Measurements from ENCODE around the gene PRKAR1A.

PRKAR1A gene

DNA sequence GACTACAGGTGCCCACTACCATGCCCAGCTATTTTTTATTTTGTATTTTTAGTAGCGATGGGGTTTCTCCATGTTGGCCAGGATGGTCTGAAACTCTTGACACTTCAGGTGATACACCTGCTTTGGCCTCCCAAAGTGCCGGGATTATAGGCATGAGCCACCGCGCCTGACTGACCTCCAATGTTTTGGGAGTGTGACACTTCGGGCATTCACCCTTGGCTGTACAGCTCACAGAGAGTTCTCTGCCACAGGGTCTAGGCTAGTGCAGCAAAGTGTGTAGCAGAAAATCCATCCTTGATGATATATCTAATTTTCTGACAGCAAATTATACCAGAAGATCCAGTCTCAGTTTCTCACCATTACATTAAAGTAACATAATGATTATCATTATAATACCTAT, 74.8 kb downstream of the PRKAR1A start:
- Mint-ChIP-seq H3K4me3 (no peak overlapping the region), H3K27ac (no peak overlapping the region), H3K4me1 (ENCODE audit: low read depth) (no peaks in the 10 kb centered on the region), H3K27me3 (ENCODE audit: low read depth) (peaks cover 4% of the 10 kb centered on the region), H3K9me3 (no peaks in the 10 kb centered on the region), H3K36me3 (ENCODE audit: low read depth) (no peaks in the 10 kb centered on the region)
- DNase-seq (ENCODE audit: low spot score) = no peak

DNA sequence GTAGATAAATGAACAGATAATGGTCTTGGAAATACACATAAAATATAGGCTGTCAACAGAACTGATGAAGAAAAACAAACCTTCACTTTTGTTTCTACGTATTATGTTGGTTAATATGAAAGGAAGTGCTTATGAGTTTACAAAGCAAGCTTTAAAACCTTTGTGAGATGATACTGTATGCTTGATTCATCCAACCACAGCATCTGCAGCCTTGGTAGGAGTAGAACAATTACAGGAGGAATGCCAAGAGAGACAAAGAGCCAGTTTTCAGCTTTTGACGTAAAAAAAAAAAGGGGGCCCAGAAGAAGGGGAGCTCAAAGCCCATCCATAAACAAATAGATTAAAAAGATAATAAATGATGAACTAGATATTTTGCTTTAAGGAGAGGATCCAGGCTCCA, 75.6 kb downstream of the PRKAR1A start:
- no peak for DNase-seq (ENCODE audit: low spot score)
- H3K9me3 Mint-ChIP-seq = no peaks in the 10 kb centered on the region
- no peaks in the 10 kb centered on the region for H3K4me1 Mint-ChIP-seq (ENCODE audit: low read depth)
- H3K27ac Mint-ChIP-seq = no peak overlapping the region
- no peaks in the 10 kb centered on the region for H3K36me3 Mint-ChIP-seq (ENCODE audit: low read depth)
- no peak overlapping the region for H3K4me3 Mint-ChIP-seq
- peaks cover 8% of the 10 kb centered on the region for H3K27me3 Mint-ChIP-seq (ENCODE audit: low read depth)

DNA sequence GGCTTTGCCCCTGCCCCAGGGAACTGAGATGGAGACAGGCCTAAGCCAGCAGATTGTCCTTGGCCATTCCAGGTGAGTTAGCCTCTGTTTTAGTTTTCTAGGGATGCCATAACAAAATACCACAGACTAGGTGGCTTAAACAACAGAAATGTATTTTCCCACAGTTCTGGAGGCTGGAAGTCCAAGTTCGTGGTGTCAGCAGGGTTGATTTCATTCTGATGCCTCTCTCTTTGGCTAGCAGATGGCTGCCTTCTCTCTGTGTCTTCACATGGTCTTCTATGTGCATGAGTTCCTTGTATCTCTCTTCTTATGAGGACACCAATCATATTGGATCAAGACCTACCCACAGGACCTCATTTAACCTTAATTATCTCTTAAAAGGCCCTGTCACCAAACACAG, 76.1 kb downstream of the PRKAR1A start:
- DNase-seq (ENCODE audit: low spot score) = no peak
- Mint-ChIP-seq H3K27me3 (ENCODE audit: low read depth) (peaks cover 11% of the 10 kb centered on the region), H3K4me1 (ENCODE audit: low read depth) (no peaks in the 10 kb centered on the region), H3K9me3 (no peaks in the 10 kb centered on the region), H3K36me3 (ENCODE audit: low read depth) (no peaks in the 10 kb centered on the region), H3K4me3 (no peak overlapping the region), H3K27ac (no peak overlapping the region)

DNA sequence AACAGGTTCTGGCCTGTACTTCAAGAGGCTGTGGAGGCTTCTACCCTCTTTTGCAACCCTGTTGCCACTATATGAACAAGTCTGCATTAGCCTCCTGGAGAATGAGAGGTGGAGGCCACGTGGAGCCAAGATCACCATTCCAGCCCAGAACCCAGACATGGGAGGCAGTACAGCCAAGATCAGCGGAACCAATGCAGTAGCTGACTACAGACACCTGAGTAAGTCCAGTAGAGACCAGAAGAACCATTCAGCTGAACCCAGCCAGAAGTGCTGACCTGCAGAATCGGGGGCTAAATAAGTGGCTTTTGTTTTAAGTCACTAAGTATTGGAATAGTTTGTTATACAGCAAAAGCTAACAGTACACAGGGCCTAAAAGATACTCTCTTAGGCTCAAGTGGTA, 76.9 kb downstream of the PRKAR1A start:
- Mint-ChIP-seq H3K27me3 (ENCODE audit: low read depth) (peaks cover 16% of the 10 kb centered on the region), H3K4me3 (no peak overlapping the region), H3K9me3 (no peaks in the 10 kb centered on the region), H3K4me1 (ENCODE audit: low read depth) (no peaks in the 10 kb centered on the region), H3K27ac (no peak overlapping the region), H3K36me3 (ENCODE audit: low read depth) (no peaks in the 10 kb centered on the region)
- no peak for DNase-seq (ENCODE audit: low spot score)

DNA sequence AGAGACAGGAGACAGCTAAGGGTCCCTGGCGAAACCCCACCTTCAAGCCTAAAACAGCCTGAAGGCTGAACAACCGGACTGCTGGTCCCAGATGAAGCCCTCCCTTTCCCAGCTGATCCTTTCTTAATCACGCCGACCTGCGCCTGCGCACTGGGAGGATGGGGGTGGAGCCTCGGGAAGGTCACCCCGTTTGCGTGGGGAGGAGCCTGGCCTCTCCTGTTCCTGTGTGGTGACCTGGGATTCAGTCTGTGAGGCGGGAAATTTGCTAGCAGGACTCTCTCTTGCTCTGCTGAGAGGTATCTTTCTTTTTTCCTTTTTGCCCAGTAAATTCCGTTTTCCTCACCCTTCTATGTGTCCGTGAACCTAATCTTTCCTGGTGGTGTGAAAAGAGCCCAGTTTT, 79.4 kb downstream of the PRKAR1A start:
- Mint-ChIP-seq H3K9me3 (no peaks in the 10 kb centered on the region), H3K4me1 (ENCODE audit: low read depth) (peaks cover 2% of the 10 kb centered on the region), H3K27me3 (ENCODE audit: low read depth) (peaks cover 32% of the 10 kb centered on the region), H3K36me3 (ENCODE audit: low read depth) (no peaks in the 10 kb centered on the region), H3K4me3 (no peak overlapping the region), H3K27ac (no peak overlapping the region)
- no peak for DNase-seq (ENCODE audit: low spot score)

DNA sequence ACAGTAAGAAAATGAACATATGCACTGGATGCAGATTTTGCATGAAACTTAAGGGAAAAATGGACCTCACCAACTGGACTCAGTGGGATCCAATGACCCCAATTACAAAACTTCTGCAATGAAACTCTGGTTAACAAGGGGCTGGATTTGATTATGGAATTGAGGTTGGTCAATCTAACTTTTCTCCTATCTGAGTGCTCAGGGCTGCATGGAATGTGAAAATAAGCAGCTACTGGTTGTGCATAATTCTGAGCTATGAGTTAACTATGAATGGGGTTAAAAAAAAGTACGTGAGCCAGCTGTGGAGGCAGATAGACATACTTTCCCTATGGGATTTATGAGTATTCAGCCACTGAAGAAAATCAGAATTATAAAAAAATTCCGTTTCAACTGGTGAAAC, 79.8 kb downstream of the PRKAR1A start:
- H3K27ac Mint-ChIP-seq = no peak overlapping the region
- no peak overlapping the region for H3K4me3 Mint-ChIP-seq
- H3K4me1 Mint-ChIP-seq (ENCODE audit: low read depth) = peaks cover 2% of the 10 kb centered on the region
- DNase-seq (ENCODE audit: low spot score) = no peak
- no peaks in the 10 kb centered on the region for H3K9me3 Mint-ChIP-seq
- H3K27me3 Mint-ChIP-seq (ENCODE audit: low read depth) = peaks cover 36% of the 10 kb centered on the region
- no peaks in the 10 kb centered on the region for H3K36me3 Mint-ChIP-seq (ENCODE audit: low read depth)

DNA sequence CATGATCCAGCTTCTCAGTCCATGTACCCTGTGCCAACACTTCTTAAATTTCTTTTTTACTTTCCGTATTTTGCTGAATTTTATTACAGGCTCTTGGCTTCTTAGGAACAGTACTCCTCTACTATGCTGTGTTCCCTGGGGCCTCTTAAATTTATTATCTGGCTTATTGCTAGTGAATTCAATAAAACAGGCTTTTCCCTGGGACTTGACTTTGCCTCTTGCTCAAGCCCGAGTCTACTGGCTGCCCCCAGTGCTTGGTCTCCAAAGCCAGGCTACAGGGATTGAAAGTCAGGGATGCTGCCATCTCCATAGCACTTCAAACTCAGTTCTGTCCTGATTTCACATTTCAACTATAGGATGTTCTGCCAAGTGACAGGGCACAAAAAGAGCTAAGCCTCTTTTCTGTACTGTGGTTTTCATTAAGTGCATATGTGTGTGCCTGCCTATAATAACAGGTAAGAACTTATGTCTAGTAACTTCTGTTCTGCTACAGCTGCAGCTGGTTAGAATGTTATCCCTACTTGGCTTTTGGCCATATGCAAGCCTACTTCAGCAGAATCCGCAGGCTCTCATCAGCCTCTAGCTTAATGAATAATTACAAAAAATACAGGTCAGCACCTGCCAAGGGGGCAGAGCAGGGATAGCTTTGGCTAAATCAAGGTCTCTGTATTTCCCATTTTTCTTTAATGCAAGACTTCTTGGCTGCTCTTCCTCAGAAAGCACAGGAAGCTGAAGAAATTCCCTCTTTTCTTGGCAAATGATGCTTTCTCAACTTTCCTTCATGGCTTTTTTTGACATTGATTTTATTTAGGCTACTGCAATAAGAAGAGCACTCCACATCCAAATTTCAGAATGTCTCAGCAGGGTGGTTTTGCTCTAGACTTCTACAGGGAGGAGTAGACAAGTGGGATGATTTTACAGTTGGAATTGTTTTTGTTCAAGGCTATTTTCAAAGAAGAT, 80.7 kb downstream of the PRKAR1A start:
- Mint-ChIP-seq H3K4me1 (ENCODE audit: low read depth) (peaks cover 2% of the 10 kb centered on the region), H3K27ac (no peak overlapping the region), H3K36me3 (ENCODE audit: low read depth) (no peaks in the 10 kb centered on the region), H3K27me3 (ENCODE audit: low read depth) (peaks cover 46% of the 10 kb centered on the region), H3K4me3 (no peak overlapping the region), H3K9me3 (no peaks in the 10 kb centered on the region)
- DNase-seq (ENCODE audit: low spot score) = no peak

DNA sequence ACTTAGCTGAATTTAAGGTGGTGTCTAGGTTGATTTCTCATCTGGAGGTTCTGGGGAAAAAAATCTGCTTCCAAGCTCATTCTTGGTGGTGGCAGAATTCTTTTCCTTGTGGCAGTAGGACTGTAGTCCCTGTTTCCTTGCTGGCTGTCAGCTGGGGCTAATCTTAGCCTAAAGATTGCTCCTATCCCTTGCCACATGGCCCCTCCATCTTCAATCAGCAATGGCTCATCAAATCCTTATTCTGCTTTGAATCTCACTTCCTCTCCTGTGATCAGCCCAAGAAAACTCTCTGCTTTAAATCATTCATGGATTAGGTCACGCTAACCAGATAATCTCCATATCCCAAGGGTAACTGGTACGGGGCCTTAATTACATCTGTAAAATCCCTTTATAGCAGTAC, 82.3 kb downstream of the PRKAR1A start:
- Mint-ChIP-seq H3K27me3 (ENCODE audit: low read depth) (peaks cover 62% of the 10 kb centered on the region), H3K4me1 (ENCODE audit: low read depth) (peaks cover 2% of the 10 kb centered on the region), H3K9me3 (no peaks in the 10 kb centered on the region)

DNA sequence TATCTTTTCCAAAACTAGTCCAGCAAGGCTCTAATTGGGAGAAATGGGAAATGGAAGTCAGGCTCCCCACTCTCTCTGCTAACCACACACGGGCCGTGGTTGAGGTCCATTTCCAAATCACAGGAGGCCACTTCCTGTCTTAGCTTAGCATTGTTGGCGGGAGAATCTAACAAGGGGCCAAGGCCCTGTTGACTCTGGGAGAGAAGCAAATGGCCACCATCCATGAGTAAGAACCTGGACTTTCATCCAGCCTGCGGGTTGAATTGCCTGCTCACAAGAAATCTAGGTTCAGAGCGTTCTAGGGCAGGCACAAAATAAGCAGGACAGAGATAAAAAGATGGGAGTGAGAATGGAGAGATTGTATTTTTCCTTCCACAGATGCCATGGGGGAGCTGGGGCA, 83.3 kb downstream of the PRKAR1A start:
- Mint-ChIP-seq H3K4me3 (no peak overlapping the region), H3K27me3 (ENCODE audit: low read depth) (peaks cover 66% of the 10 kb centered on the region), H3K4me1 (ENCODE audit: low read depth) (peaks cover 4% of the 10 kb centered on the region), H3K9me3 (no peaks in the 10 kb centered on the region), H3K36me3 (ENCODE audit: low read depth) (peaks cover 4% of the 10 kb centered on the region), H3K27ac (no peak overlapping the region)
- DNase-seq (ENCODE audit: low spot score) = no peak

More for the DNA sequence above, 82.3 kb downstream of the PRKAR1A start:
- DNase-seq (ENCODE audit: low spot score) = no peak
- no peak overlapping the region for H3K4me3 Mint-ChIP-seq
- H3K36me3 Mint-ChIP-seq (ENCODE audit: low read depth) = peaks cover 2% of the 10 kb centered on the region
- no peak overlapping the region for H3K27ac Mint-ChIP-seq

DNA sequence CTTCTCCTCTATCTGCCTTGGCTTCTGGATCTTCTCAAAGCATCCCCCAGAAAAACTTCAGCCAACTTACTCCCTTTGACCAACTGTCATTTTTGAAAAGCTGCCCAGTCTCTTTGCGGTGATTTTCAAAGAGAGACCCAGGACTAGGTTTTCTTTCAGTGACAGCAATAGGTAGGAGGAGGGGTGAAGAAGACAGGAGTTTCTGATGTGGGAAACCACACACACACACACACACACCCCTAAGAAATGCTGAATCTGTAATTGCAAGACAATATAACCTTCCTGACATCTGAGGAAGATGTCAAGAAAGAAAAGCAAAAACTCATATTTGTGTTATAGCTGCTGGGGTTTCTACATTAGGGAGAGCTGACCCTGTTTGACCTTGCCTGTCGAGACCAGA, 83.8 kb downstream of the PRKAR1A start:
- Mint-ChIP-seq H3K36me3 (ENCODE audit: low read depth) (peaks cover 4% of the 10 kb centered on the region), H3K4me3 (no peak overlapping the region)

DNA sequence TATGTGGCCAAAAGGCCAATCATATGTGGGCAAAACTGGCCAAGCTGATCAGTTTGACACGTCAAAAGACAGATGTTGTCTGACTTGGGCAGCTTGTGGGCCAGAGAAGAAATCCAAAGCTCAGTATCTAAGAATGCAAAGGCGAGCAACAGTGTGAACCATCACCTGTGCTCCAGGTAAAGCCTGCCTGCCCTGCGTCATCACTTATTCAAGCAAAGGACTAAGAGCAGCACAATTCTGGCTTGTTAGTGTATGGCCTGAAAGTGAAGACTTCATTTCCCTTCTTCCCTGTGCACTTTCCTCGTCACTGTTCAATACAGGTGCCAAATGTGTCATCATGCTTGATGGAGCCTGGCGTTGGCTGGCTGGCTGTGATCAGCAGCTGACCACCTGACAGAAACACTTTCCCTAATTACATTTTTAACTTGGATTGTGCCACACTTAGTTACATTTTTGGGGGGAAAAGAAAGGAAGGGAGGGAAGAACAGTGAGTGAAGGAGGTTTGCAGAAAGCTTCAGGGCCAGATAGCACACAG, 84.2 kb downstream of the PRKAR1A start:
- peaks cover 4% of the 10 kb centered on the region for H3K36me3 Mint-ChIP-seq (ENCODE audit: low read depth)

More for the DNA sequence above, 83.8 kb downstream of the PRKAR1A start:
- Mint-ChIP-seq H3K9me3 (no peaks in the 10 kb centered on the region), H3K4me1 (ENCODE audit: low read depth) (peaks cover 4% of the 10 kb centered on the region), H3K27ac (no peak overlapping the region), H3K27me3 (ENCODE audit: low read depth) (peaks cover 66% of the 10 kb centered on the region)
- no peak for DNase-seq (ENCODE audit: low spot score)

DNA sequence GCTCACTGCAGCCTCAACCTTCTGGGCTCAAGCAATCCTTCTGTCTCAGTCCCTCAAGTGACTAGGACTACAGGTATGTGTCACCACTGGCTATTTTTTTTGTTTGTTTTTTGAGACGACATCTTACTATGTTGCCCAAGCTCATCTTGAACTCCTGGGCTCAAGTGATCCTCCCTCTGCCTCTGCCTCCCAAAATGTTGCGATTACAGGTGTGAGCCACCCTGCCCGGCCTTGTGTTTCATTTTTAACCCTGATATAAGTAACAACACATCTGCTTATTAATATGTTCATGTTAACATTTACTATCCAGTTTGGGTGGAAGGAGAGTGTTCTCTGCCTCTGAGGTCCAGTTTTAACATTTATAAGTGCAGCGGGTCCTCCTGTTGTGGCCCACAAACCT, 85.8 kb downstream of the PRKAR1A start:
- H3K4me3 Mint-ChIP-seq = no peak overlapping the region
- H3K27ac Mint-ChIP-seq = no peak overlapping the region
- peaks cover 4% of the 10 kb centered on the region for H3K4me1 Mint-ChIP-seq (ENCODE audit: low read depth)
- H3K9me3 Mint-ChIP-seq = no peaks in the 10 kb centered on the region
- H3K27me3 Mint-ChIP-seq (ENCODE audit: low read depth) = peaks cover 76% of the 10 kb centered on the region
- no peak for DNase-seq (ENCODE audit: low spot score)
- peaks cover 4% of the 10 kb centered on the region for H3K36me3 Mint-ChIP-seq (ENCODE audit: low read depth)

More for the DNA sequence above, 84.2 kb downstream of the PRKAR1A start:
- Mint-ChIP-seq H3K4me3 (no peak overlapping the region), H3K9me3 (no peaks in the 10 kb centered on the region), H3K4me1 (ENCODE audit: low read depth) (peaks cover 4% of the 10 kb centered on the region), H3K27me3 (ENCODE audit: low read depth) (peaks cover 68% of the 10 kb centered on the region), H3K27ac (no peak overlapping the region)
- DNase-seq (ENCODE audit: low spot score) = no peak

DNA sequence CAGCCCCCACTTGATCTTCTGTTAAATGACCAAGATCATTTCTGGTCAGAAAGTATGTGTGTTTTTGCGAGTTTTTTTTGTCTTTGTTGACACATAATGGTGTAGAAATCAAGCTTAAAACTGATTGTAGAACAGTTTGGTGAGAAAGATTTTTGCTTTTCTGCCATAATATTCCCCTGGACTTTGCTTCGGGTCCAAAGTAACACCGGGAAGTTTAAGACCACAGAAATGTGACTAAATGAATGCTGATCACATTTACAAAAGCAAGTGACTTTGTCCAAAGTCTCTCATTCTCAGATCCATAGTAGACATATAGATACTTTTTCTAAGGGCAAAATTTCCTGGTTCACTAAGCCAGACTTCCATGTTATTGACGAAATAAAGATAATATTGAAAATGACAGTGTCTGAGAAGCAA, 86.3 kb downstream of the PRKAR1A start:
- Mint-ChIP-seq H3K27ac (no peak overlapping the region), H3K4me1 (ENCODE audit: low read depth) (peaks cover 4% of the 10 kb centered on the region), H3K27me3 (ENCODE audit: low read depth) (peaks cover 77% of the 10 kb centered on the region), H3K9me3 (no peaks in the 10 kb centered on the region), H3K4me3 (no peak overlapping the region), H3K36me3 (ENCODE audit: low read depth) (peaks cover 4% of the 10 kb centered on the region)
- DNase-seq (ENCODE audit: low spot score) = no peak

DNA sequence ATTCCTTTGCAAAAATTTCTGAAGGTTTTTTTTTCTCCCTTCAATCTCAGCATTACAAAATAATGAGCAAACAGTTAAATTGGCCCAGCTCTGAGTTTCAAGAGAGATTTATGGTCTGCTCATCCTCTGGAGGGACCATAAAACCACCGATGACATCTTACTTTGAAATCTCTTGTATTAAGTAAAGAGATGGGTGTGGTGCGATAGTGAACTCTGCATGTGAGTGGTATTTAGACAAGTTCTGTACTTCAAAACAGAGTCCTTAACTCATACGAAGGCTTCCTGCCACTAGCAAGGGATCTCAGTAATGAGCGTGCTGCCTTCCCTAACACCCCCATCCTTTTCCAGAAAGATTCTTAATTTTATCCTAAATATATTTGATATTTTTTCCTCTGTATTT, 86.9 kb downstream of the PRKAR1A start:
- H3K27ac Mint-ChIP-seq = no peak overlapping the region
- DNase-seq (ENCODE audit: low spot score) = no peak
- H3K36me3 Mint-ChIP-seq (ENCODE audit: low read depth) = peaks cover 4% of the 10 kb centered on the region
- peaks cover 4% of the 10 kb centered on the region for H3K4me1 Mint-ChIP-seq (ENCODE audit: low read depth)
- H3K4me3 Mint-ChIP-seq = no peak overlapping the region
- H3K9me3 Mint-ChIP-seq = no peaks in the 10 kb centered on the region
- H3K27me3 Mint-ChIP-seq (ENCODE audit: low read depth) = peaks cover 77% of the 10 kb centered on the region

Data from T-helper 2 cell treated with Interferon-gamma antibody and Interleukin-4, amounts not matched to agents 5 μg/mL and 100 μg/mL, for 36 hours (primary cell).